ENCODE measurements around the gene HLCS. TPM values are rescaled to one million over a fixed set of nuclear protein-coding genes. Genes with fewer than 3 reads are reported as not detected.

Gene HLCS
- total and polyA plus RNA-seq, 2 of the 4 experiments (the other 2 are of a cell fraction) = 10.6 to 21.0 TPM

DNA sequence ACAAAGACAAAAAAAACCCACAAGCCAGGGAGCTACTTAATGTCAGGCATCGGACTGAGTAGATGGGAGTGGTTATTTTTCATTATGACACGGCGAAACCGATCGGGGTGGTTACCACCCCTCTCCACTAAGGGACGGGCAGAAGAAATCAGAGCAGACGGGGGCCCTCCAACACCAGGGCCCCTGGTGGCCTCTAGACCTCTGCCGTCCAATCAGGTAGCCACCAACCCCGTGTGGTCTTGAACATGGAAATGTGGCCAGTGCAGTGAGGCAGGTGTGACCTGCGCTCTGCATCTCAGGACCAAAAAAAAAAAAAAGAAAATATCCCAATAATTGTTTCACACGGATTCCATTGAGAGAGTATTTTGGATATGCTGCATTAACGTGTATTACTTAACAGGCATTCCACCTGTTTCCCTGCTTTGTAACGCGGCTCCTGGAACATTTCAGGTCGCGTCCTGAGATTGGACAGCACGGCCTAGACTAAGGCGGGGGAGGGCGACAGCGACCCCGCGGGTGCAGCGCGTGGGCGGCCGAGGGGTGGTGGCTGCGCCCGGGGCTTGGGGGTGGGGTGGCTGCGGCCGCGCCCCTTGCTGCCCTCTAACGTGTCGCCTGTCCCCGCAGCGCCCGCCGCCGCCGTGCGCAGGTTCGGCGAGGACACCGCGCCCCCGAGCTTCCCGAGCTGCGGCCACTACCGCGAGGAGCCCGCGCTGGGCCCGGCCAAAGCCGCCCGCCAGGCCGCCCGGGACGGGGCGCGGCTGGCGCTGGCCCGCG is 219.2 kb downstream of the HLCS start (continued):
- TF ChIP-seq FOS (IDR thresholded peaks at IDR 0.05; ENCODE audit: low read depth, low read length) = no peak
- no peak for TF ChIP-seq POLR2A (IDR thresholded peaks at IDR 0.05; ENCODE audit: low read depth, low read length)
- TF ChIP-seq RAD21 (IDR thresholded peaks at IDR 0.05; ENCODE audit: low read length) = no peak

- H4K8ac ChIP-seq (ENCODE audit: low read depth in 2 of 2, low read length in 2 of 2) = no peak overlapping the region
Observed at GRCh38 chr21:36745459-36745858, 221.0 kb downstream of the HLCS start.

More at GRCh38 chr21:36745459-36745858, 221.0 kb downstream of the HLCS start:
- dilution Hi-C loops (cut with HindIII; ENCODE audit: low sequenced_read_pairs, unreplicated experiment) = no loop called here
- H3K4me1 ChIP-seq (ENCODE audit: control insufficient read depth, insufficient read depth, low read length) = peaks cover 8% of the 10 kb centered on the region
- 100% methylated on average over 1 of the region's 5 CpGs; no CpG with 5 or more reads in 1 of the 2 experiments for WGBS, 2 experiments (ENCODE audit: extremely low coverage in 2 of 2, insufficient read length in 1 of 2)
- no peak overlapping the region for H3K23ac ChIP-seq (ENCODE audit: low read depth, low read length)
- no peak overlapping the region for H2BK20ac ChIP-seq (ENCODE audit: low read depth, low read length)
- no peak overlapping the region for H3K14ac ChIP-seq (replicated peaks; ENCODE audit: low read depth, low read length)
- no peak overlapping the region for H2BK15ac ChIP-seq (ENCODE audit: low read depth, low read length)
- H3K4me3 ChIP-seq (ENCODE audit: insufficient read depth, low read depth, low read length) = no peak overlapping the region
- in situ Hi-C loops (cut with MboI; ENCODE audit: low sequenced_read_pairs) = no loop called here
- H3K27ac ChIP-seq (ENCODE audit: insufficient read depth, low read length) = no peak overlapping the region
- ATAC-seq (ENCODE audit: low read depth) (no peak), DNase-seq (no peak)
- H2AK5ac ChIP-seq (ENCODE audit: low read depth, low read length) = no peak overlapping the region
- H2AK9ac ChIP-seq (replicated peaks; ENCODE audit: low read depth, low read length, poor library complexity) = no peak overlapping the region
- H3K18ac ChIP-seq (ENCODE audit: low read depth, low read length) = no peak overlapping the region
- H2BK120ac ChIP-seq (ENCODE audit: low read depth, low read length) = no peak overlapping the region
- no peaks in the 10 kb centered on the region for H3K79me1 ChIP-seq (ENCODE audit: low read depth in 1 of 2, low read length in 2 of 2)
- no peak overlapping the region for H3K56ac ChIP-seq (ENCODE audit: extremely low read depth, insufficient read depth, low read length)
- CTCF ChIA-PET = interaction anchor here (1.1 kb wide), 2 partner anchors 115 to 182 kb away, joined by 3 to 4 read pairs; no protein-coding TSS in a partner anchor
- H3K27me3 ChIP-seq (ENCODE audit: control insufficient read depth, insufficient read depth, low read length) = peaks cover 5% of the 10 kb centered on the region
- no peak overlapping the region for H4K91ac ChIP-seq (ENCODE audit: insufficient read depth, low read depth, low read length)
- H3K9me3 ChIP-seq (ENCODE audit: control insufficient read depth, insufficient read depth, low read length) = no peaks in the 10 kb centered on the region
- H4K20me1 ChIP-seq (ENCODE audit: insufficient read depth, low read length) = no peaks in the 10 kb centered on the region
- H2BK5ac ChIP-seq (ENCODE audit: low read depth, low read length, poor library complexity, severe bottlenecking) = no peak overlapping the region
- POLR2A ChIA-PET (ENCODE audit: unreplicated experiment) = no interaction called here
- H3K36me3 ChIP-seq (ENCODE audit: control insufficient read depth, insufficient read depth, low read length) = peaks cover 2% of the 10 kb centered on the region; the same call in 1 of the 2 replicates
- no peak overlapping the region for H3K9ac ChIP-seq (ENCODE audit: low read depth, low read length)
- TF ChIP-seq CHD1 (IDR thresholded peaks at IDR 0.05; ENCODE audit: low read depth, low read length) = no peak
- no TSS peak for BruUV-seq (replicated peaks)
- H4K5ac ChIP-seq (ENCODE audit: low read depth, low read length) = no peak overlapping the region
- intact Hi-C loops (cut with micrococcal nuclease) = loop anchor here (10.0 kb wide), 1 partner anchor 241 kb away; no protein-coding TSS in a partner anchor
- H2AFZ ChIP-seq (replicated peaks; ENCODE audit: low read length, poor library complexity) = peak overlapping the region; percentile 5
- 0 out of 2 replicates have a peak, but pooled peaks cover 2% of the 10 kb centered on the region for H3K9me1 ChIP-seq (ENCODE audit: insufficient read depth, low read length)
- no peak overlapping the region for H3K4me2 ChIP-seq (ENCODE audit: low read depth, low read length)
- H3K4ac ChIP-seq (ENCODE audit: low read depth, low read length) = no peak overlapping the region

Data from IMR-90 (cell line).